Neural cell (in vitro differentiated cells): Measurements from ENCODE around the gene CELSR2. TPM values are rescaled to one million over a fixed set of nuclear protein-coding genes. Genes with fewer than 3 reads are reported as not detected.

ENCODE experiments used
- H2AFZ ChIP-seq: fragments of 200-600, 300-800 bp; sonication (generic), shearing (Covaris generic); 2 replicates; pipeline ENCODE4 v1.6.0; 2014; ENCODE audit warnings: low read depth, mild to moderate bottlenecking, antibody characterized with exemption, low read length, moderate library complexity
- H3F3A ChIP-seq: fragments of 200-600 bp; shearing (Covaris generic); 2 replicates; pipeline ENCODE4 v1.6.1; 2016; ENCODE audit warnings: mild to moderate bottlenecking, moderate library complexity, mixed read lengths, antibody characterized with exemption, low read length; ENCODE audit not compliant: insufficient read depth, poor library complexity, severe bottlenecking
- H3K27ac ChIP-seq: fragments of 200-600, 300-800 bp; sonication (generic), shearing (Covaris generic); 2 replicates; pipeline ENCODE4 v1.5.1; 2014; ENCODE audit warnings: mild to moderate bottlenecking, low read length, moderate library complexity
- H3K27me3 ChIP-seq: fragments of 300-800, 200-600 bp; sonication (generic), shearing (Covaris generic); 2 replicates; pipeline ENCODE4 v1.6.0; 2014; ENCODE audit warnings: mild to moderate bottlenecking, low read depth, low read length, moderate library complexity; ENCODE audit not compliant: insufficient read depth
- H3K36me3 ChIP-seq: fragments of 300-800, 200-600 bp; sonication (generic), shearing (Covaris generic); 2 replicates; pipeline ENCODE4 v1.5.1; 2014; ENCODE audit warnings: mild to moderate bottlenecking, antibody characterized with exemption, low read length, moderate library complexity; ENCODE audit not compliant: insufficient read depth
- H3K4me2 ChIP-seq: fragments of 300-800, 200-600 bp; sonication (generic), shearing (Covaris generic); 2 replicates; pipeline ENCODE4 v1.6.0; 2014; ENCODE audit warnings: mild to moderate bottlenecking, low read length
- H3K4me3 ChIP-seq: fragments of 300-800, 200-600 bp; sonication (generic), shearing (Covaris generic); 2 replicates; pipeline ENCODE4 v1.5.1; 2014; ENCODE audit warnings: mild to moderate bottlenecking, low read length, moderate library complexity
- H3K79me2 ChIP-seq: fragments of 200-600 bp; shearing (Covaris generic); replicated peaks from 2 replicates; pipeline ENCODE4 v1.6.0; 2014; ENCODE audit warnings: mild to moderate bottlenecking, low read length, moderate library complexity; ENCODE audit not compliant: insufficient read depth
- H3K9ac ChIP-seq: fragments of 300-800, 200-600 bp; sonication (generic), shearing (Covaris generic); 2 replicates; pipeline ENCODE4 v1.6.1; 2016; ENCODE audit warnings: mild to moderate bottlenecking, low read length, mixed read lengths
- H3K9me2 ChIP-seq: fragments of 200-600 bp; shearing (Covaris generic); 2 replicates; pipeline ENCODE4 v1.6.1; 2016; ENCODE audit warnings: mild to moderate bottlenecking, low read length, mixed read lengths; ENCODE audit not compliant: insufficient read depth
- H3K9me3 ChIP-seq: fragments of 200-600, 300-800 bp; sonication (generic), shearing (Covaris generic); 2 replicates; pipeline ENCODE4 v1.6.1; 2016; ENCODE audit warnings: mild to moderate bottlenecking, mixed run types, low read length, moderate library complexity, mixed read lengths
- H4K20me1 ChIP-seq: fragments of 200-600 bp; shearing (Covaris generic); 2 replicates; pipeline ENCODE4 v1.6.1; 2016; ENCODE audit warnings: mild to moderate bottlenecking, mixed run types; ENCODE audit not compliant: insufficient read depth
- CTCF ChIP-seq: fragments of 450-650 bp; IDR thresholded peaks from 2 replicates; pipeline ENCODE4 v1.5.1; 2014; ENCODE audit warnings: antibody characterized with exemption, mild to moderate bottlenecking, moderate library complexity; ENCODE audit not compliant: poor library complexity, severe bottlenecking
- EP300 ChIP-seq: fragments of 450-650 bp; conservative IDR thresholded peaks from 2 replicates; pipeline ENCODE4 v1.6.1; 2014; ENCODE audit warnings: antibody characterized with exemption, mild to moderate bottlenecking, moderate library complexity; ENCODE audit not compliant: poor library complexity, severe bottlenecking
- EZH2 ChIP-seq: fragments of 200-600, 300-800 bp; shearing (Covaris generic), sonication (generic); IDR thresholded peaks from 2 replicates; pipeline ENCODE4 v1.6.1; 2014; ENCODE audit warnings: antibody characterized with exemption, low read length, borderline replicate concordance, mild to moderate bottlenecking; ENCODE audit not compliant: insufficient read depth, poor library complexity, severe bottlenecking
- MXI1 ChIP-seq: fragments of 450-650 bp; conservative IDR thresholded peaks from 2 replicates; pipeline ENCODE4 v1.6.1; 2014; ENCODE audit warnings: antibody characterized with exemption, mild to moderate bottlenecking; ENCODE audit not compliant: poor library complexity, severe bottlenecking
- POLR2AphosphoS5 ChIP-seq: IDR thresholded peaks from 2 replicates; pipeline ENCODE4 v1.6.1; 2012
- RAD21 ChIP-seq: fragments of 450-650 bp; conservative IDR thresholded peaks from 2 replicates; pipeline ENCODE4 v1.6.1; 2014; ENCODE audit warnings: antibody characterized with exemption, mild to moderate bottlenecking, moderate library complexity
- REST ChIP-seq: IDR thresholded peaks from 2 replicates; pipeline ENCODE4 v1.6.1; 2012; ENCODE audit warnings: borderline replicate concordance
- SMC3 ChIP-seq: fragments of 450-650 bp; conservative IDR thresholded peaks from 2 replicates; pipeline ENCODE4 v1.6.1; 2014; ENCODE audit warnings: antibody characterized with exemption, mild to moderate bottlenecking, moderate library complexity; ENCODE audit not compliant: poor library complexity
- TAF1 ChIP-seq: IDR thresholded peaks from 2 replicates; pipeline ENCODE4 v1.6.1; 2012; ENCODE audit warnings: low read depth
- polyA plus RNA-seq: library from polyadenylated mRNA; depleted of rRNA; stranded (reverse); fragments of >200 nt; gene quantifications from 2 replicates; pipeline ENCODE4 v1.2.3, GENCODE V29; 2014

Gene CELSR2
- polyA plus RNA-seq, 1 donor from 2014 or later, result 7.9 TPM

DNA sequence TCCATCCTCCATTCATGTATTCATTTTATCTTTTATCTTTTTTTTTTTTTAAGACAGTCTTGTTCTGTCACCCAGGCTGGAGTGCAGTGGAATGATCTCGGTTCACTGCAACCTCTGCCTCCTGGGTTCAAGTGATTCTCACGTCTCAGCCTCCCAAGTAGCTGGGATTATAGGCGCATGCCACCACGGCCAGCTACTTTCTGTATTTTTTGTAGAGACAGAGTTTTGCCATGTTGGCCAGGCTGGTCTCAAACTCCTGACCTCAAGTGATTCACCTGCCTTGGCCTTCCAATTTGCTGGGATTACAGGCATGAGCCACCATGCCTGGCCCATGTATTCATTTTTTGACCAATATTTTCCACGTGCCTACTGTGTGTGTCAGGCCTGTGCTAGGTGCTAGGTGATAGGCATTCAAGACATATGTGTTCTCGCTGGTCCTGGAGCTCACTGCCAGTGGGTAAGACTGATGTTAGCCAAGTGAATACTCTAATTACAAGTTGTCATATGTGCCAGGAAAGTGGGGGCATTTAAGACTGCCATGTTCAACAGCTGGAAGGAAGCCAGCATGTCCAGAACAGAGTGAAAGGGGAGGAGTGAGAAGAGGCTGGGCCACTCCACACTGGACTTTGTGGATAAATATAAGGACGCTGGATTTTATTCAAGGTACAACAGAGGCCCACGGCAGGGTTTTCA, 5.3 kb upstream of the CELSR2 start:
- H3K36me3 ChIP-seq, result no peaks in the 10 kb centered on the region
- H3K27ac ChIP-seq, result no peak overlapping the region
- TF ChIP-seq SMC3 (no peak), MXI1 (no peak), POLR2AphosphoS5 (no peak), TAF1 (no peak), EP300 (no peak), CTCF (no peak), EZH2 (no peak), RAD21 (no peak)

GRCh38 chr1:109246141-109246551, 3.2 kb upstream of the CELSR2 start:
- Histone ChIP-seq H3K9me3 (no peaks in the 10 kb centered on the region), H3K79me2 (peaks cover 12% of the 10 kb centered on the region), H4K20me1 (no peaks in the 10 kb centered on the region), H3K4me2 (no peak overlapping the region), H3K9ac (no peak overlapping the region), H3K4me3 (no peak overlapping the region), H3K36me3 (no peaks in the 10 kb centered on the region), H3K27me3 (no peaks in the 10 kb centered on the region), H2AFZ (no peak overlapping the region), H3K27ac (no peak overlapping the region), H3K9me2 (no peaks in the 10 kb centered on the region), H3F3A (no peaks in the 10 kb centered on the region)
- TF ChIP-seq MXI1, result no peak
- TF ChIP-seq REST, result no peak
- TF ChIP-seq RAD21, result no peak
- TF ChIP-seq TAF1, result no peak
- no peak for TF ChIP-seq SMC3
- TF ChIP-seq CTCF, result no peak
- no peak for TF ChIP-seq POLR2AphosphoS5
- no peak for TF ChIP-seq EZH2
- no peak for TF ChIP-seq EP300

More for the DNA sequence above, 5.3 kb upstream of the CELSR2 start:
- Histone ChIP-seq H4K20me1 (no peaks in the 10 kb centered on the region), H3K27me3 (no peaks in the 10 kb centered on the region), H3K9me2 (no peaks in the 10 kb centered on the region), H3K79me2 (no peaks in the 10 kb centered on the region), H3K9ac (no peak overlapping the region), H3K9me3 (no peaks in the 10 kb centered on the region), H3K4me3 (no peak overlapping the region), H2AFZ (no peak overlapping the region), H3K4me2 (no peak overlapping the region), H3F3A (no peaks in the 10 kb centered on the region)
